H1 (cell line): Measurements from ENCODE around the gene CDH20. TPM values are rescaled to one million over a fixed set of nuclear protein-coding genes. Genes with fewer than 3 reads are reported as not detected.

Source experiments
- CTCF ChIA-PET: fragments of 300-600 bp; sonication (Branson Sonifier 250); formaldehyde crosslinking; loops from one replicate; lab custom pipeline; 2021; ENCODE audit not compliant: partially characterized antibody; lab: Charles Lee
- POLR2A ChIA-PET: fragments of 300-600 bp; sonication (Branson Sonifier 250); formaldehyde crosslinking; loops from one replicate; lab custom pipeline; 2021; ENCODE audit warnings: inconsistent platforms; ENCODE audit not compliant: partially characterized antibody; lab: Charles Lee
- DNase-seq, 2 experiments: peaks; one replicate each; pipeline versions ENCODE4 v3.0.0 to v3.0.0-alpha.2; 2010 to 2022; ENCODE audit warnings: low spot score in 2 of 2, low read depth in 1 of 2, mixed read lengths in 1 of 2
- FAIRE-seq: peaks from 2 replicates; lab custom pipeline; 2011; peaks lifted over from hg19 to GRCh38; lab: Jason Lieb, UNC
- H2AFZ ChIP-seq: 2 replicates; pipeline ENCODE4 v1.8.1; 2012; ENCODE audit warnings: low read length, inconsistent platforms
- H2AK5ac ChIP-seq: 2 replicates; pipeline ENCODE4 v1.6.1; 2013; ENCODE audit warnings: low read depth, low read length
- H2BK120ac ChIP-seq: replicated peaks from 2 replicates; pipeline ENCODE3; 2013; ENCODE audit warnings: low read depth, low read length, inconsistent platforms
- H2BK12ac ChIP-seq: 2 replicates; pipeline ENCODE4 v1.6.1; 2013; ENCODE audit warnings: low read depth, low read length
- H2BK15ac ChIP-seq: 2 replicates; pipeline ENCODE4 v1.6.1; 2013; ENCODE audit warnings: low read length
- H2BK20ac ChIP-seq: 2 replicates; pipeline ENCODE4 v1.6.1; 2013; ENCODE audit warnings: low read length
- H2BK5ac ChIP-seq: 2 replicates; pipeline ENCODE4 v1.6.1; 2013; ENCODE audit warnings: low read depth, low read length
- H3K14ac ChIP-seq: 2 replicates; pipeline ENCODE4 v1.6.1; 2013; ENCODE audit warnings: inconsistent platforms; ENCODE audit not compliant: insufficient read length
- H3K18ac ChIP-seq: 2 replicates; pipeline ENCODE4 v1.6.1; 2013; ENCODE audit warnings: low read length; ENCODE audit errors: extremely low read depth
- H3K23ac ChIP-seq: 2 replicates; pipeline ENCODE4 v1.6.1; 2013; ENCODE audit warnings: inconsistent platforms; ENCODE audit not compliant: insufficient read length
- H3K23me2 ChIP-seq: 2 replicates; pipeline ENCODE4 v1.6.1; 2013; ENCODE audit warnings: low read depth, low read length
- H3K27ac ChIP-seq: 2 replicates; pipeline ENCODE4 v1.6.1; 2011; ENCODE audit warnings: low read depth, low read length, inconsistent platforms
- H3K27me3 ChIP-seq, 4 experiments: replicated peaks in 1 of 4; 1 replicate in 1 of 4; 2 replicates in 3 of 4; pipeline versions ENCODE4 v1.6.1 to v1.8.1; 2011 to 2013; ENCODE audit warnings: low read length in 3 of 4, mild to moderate bottlenecking in 3 of 4, inconsistent platforms in 2 of 4, mixed read lengths in 2 of 4, moderate library complexity in 1 of 4; ENCODE audit not compliant: control insufficient read depth in 3 of 4, insufficient read depth in 3 of 4; ENCODE audit errors: extremely low read depth in 1 of 4
- H3K36me3 ChIP-seq, 4 experiments: 2 replicates each; pipeline versions ENCODE4 v1.6.1 to v1.8.1; 2011 to 2013; ENCODE audit warnings: mild to moderate bottlenecking in 4 of 4, low read length in 3 of 4, moderate library complexity in 2 of 4, control low read depth in 1 of 4, inconsistent platforms in 1 of 4; ENCODE audit not compliant: insufficient read depth in 4 of 4, control insufficient read depth in 2 of 4
- H3K4ac ChIP-seq: replicated peaks from 2 replicates; pipeline ENCODE3; 2013; ENCODE audit warnings: low read length, low read depth, mixed read lengths, inconsistent platforms; ENCODE audit not compliant: insufficient read length
- H3K4me1 ChIP-seq, 4 experiments: replicated peaks in 1 of 4; 1 replicate in 1 of 4; 2 replicates in 3 of 4; pipeline versions ENCODE4 v1.6.1 to v1.8.1; 2011 to 2013; ENCODE audit warnings: low read length in 3 of 4, inconsistent platforms in 2 of 4, mixed read lengths in 1 of 4; ENCODE audit not compliant: insufficient read depth in 4 of 4, control insufficient read depth in 3 of 4
- H3K4me2 ChIP-seq, 2 experiments: 2 replicates each; pipeline versions ENCODE4 v1.6.1 to v1.8.1; 2011 to 2013; ENCODE audit warnings: low read depth in 2 of 2, low read length in 2 of 2, control low read depth in 1 of 2, inconsistent platforms in 1 of 2, mild to moderate bottlenecking in 1 of 2; ENCODE audit not compliant: insufficient read depth in 1 of 2
- H3K4me3 ChIP-seq, 4 experiments: fragments of 200-600, 300-600 bp in 1 of 4; sonication (generic), shearing (Covaris generic), sonication (Bioruptor Twin) in 1 of 4; 2 replicates each; pipeline versions ENCODE4 v1.5.1 to v1.8.1; 2011 to 2016; ENCODE audit warnings: low read length in 4 of 4, low read depth in 3 of 4, control low read depth in 2 of 4, inconsistent platforms in 2 of 4, mild to moderate bottlenecking in 2 of 4, mixed read lengths in 1 of 4, moderate library complexity in 1 of 4; ENCODE audit not compliant: insufficient read depth in 2 of 4; ENCODE audit errors: extremely low read depth in 1 of 4
- H3K56ac ChIP-seq: replicated peaks from 2 replicates; pipeline ENCODE3; 2013; ENCODE audit warnings: low read depth, mild to moderate bottlenecking, mixed read lengths, low read length, inconsistent platforms; ENCODE audit not compliant: insufficient read length
- H3K79me1 ChIP-seq: 2 replicates; pipeline ENCODE4 v1.6.1; 2013; ENCODE audit warnings: low read depth, low read length, control low read depth
- H3K79me2 ChIP-seq, 2 experiments: 2 replicates each; pipeline versions ENCODE4 v1.6.1 to v1.8.1; 2012 to 2013; ENCODE audit warnings: low read length in 2 of 2, mild to moderate bottlenecking in 2 of 2, inconsistent platforms in 1 of 2; ENCODE audit not compliant: insufficient read depth in 2 of 2, control insufficient read depth in 1 of 2
- H3K9ac ChIP-seq, 4 experiments: replicated peaks in 1 of 4; 1 replicate in 1 of 4; 2 replicates in 3 of 4; pipeline versions ENCODE4 v1.6.1 to v1.8.1; 2011 to 2013; ENCODE audit warnings: low read depth in 3 of 4, low read length in 3 of 4, control low read depth in 2 of 4, mild to moderate bottlenecking in 2 of 4, moderate library complexity in 2 of 4, inconsistent platforms in 1 of 4; ENCODE audit errors: extremely low read depth in 1 of 4
- H3K9me3 ChIP-seq, 2 experiments: 2 replicates each; pipeline versions ENCODE4 v1.6.1 to v1.8.1; 2012 to 2013; ENCODE audit warnings: mild to moderate bottlenecking in 2 of 2, moderate library complexity in 2 of 2, control low read depth in 1 of 2, inconsistent platforms in 1 of 2, low read depth in 1 of 2, low read length in 1 of 2, mixed read lengths in 1 of 2; ENCODE audit not compliant: insufficient read depth in 2 of 2
- H4K20me1 ChIP-seq, 2 experiments: replicated peaks in 1 of 2; 2 replicates each; pipeline versions ENCODE3 to v1.8.1; 2011 to 2013; ENCODE audit warnings: inconsistent platforms in 2 of 2, low read length in 2 of 2, mild to moderate bottlenecking in 1 of 2; ENCODE audit not compliant: insufficient read depth in 2 of 2, control insufficient read depth in 1 of 2
- H4K5ac ChIP-seq: 2 replicates; pipeline ENCODE4 v1.6.1; 2013; ENCODE audit warnings: low read length, low read depth, mixed read lengths, inconsistent platforms; ENCODE audit not compliant: insufficient read length
- H4K8ac ChIP-seq: 2 replicates; pipeline ENCODE4 v1.8.0; 2013; ENCODE audit warnings: mild to moderate bottlenecking, moderate library complexity, low read length, inconsistent platforms; ENCODE audit not compliant: insufficient read depth; ENCODE audit errors: extremely low read depth
- H4K91ac ChIP-seq: replicated peaks from 2 replicates; pipeline ENCODE3; 2013; ENCODE audit warnings: low read length, mixed read lengths, inconsistent platforms; ENCODE audit not compliant: insufficient read length
- CHD2 ChIP-seq: IDR thresholded peaks from 2 replicates; pipeline ENCODE4 v1.6.1; 2012; ENCODE audit warnings: low read length, improper control_type of control experiment
- CTBP2 ChIP-seq: IDR thresholded peaks from 2 replicates; pipeline ENCODE4 v1.7.0; 2011; ENCODE audit warnings: borderline replicate concordance, mild to moderate bottlenecking, moderate library complexity, mixed read lengths, low read length; ENCODE audit not compliant: insufficient read depth, insufficient read length
- KDM5A ChIP-seq: fragments of 200-600 bp; IDR thresholded peaks from 2 replicates; pipeline ENCODE4 v1.7.1; 2012; ENCODE audit warnings: mild to moderate bottlenecking, low read length, inconsistent platforms, mixed read lengths
- RAD21 ChIP-seq, 2 experiments: IDR thresholded peaks in 1 of 2; conservative IDR thresholded peaks in 1 of 2; 2 replicates each; pipeline ENCODE4 v1.6.1; 2011; ENCODE audit warnings: low read depth in 2 of 2, low read length in 2 of 2, improper control_type of control experiment in 1 of 2, inconsistent platforms in 1 of 2, mild to moderate bottlenecking in 1 of 2, moderate library complexity in 1 of 2
- SRF ChIP-seq: IDR thresholded peaks from 2 replicates; pipeline ENCODE4 v1.6.1; 2011; ENCODE audit warnings: mild to moderate bottlenecking, low read depth, low read length, moderate library complexity
- WGBS, 2 experiments: shearing (Covaris generic) in 1 of 2; methylation state at CpG; one replicate each; pipeline versions ENCODE4 v1.1.6 to v1.1.7; 2013 to 2015; ENCODE audit warnings: low lambda C conversion rate in 2 of 2, mixed read lengths in 2 of 2, inconsistent platforms in 1 of 2, low coverage in 1 of 2, missing lambda C conversion rate in 1 of 2; ENCODE audit not compliant: insufficient replicate concordance in 2 of 2, insufficient coverage in 1 of 2, insufficient read length in 1 of 2; ENCODE audit errors: extremely low coverage in 1 of 2, missing lambda C conversion rate in 1 of 2; 5-methylcytosine and 5-hydroxymethylcytosine counted together
- polyA plus RNA-seq, 7 experiments: library from polyadenylated mRNA; depleted of rRNA in 3 of 7; stranded (reverse) in 5 of 7; unstranded in 2 of 7; fragments of >200 nt in 5 of 7; fragments of 200-250 nt in 2 of 7; gene quantifications; 1 replicate in 5 of 7; 2 replicates in 1 of 7; 4 replicates in 1 of 7; pipeline versions ENCODE4 v1.2.1 to v1.2.3, GENCODE V29; 2011 to 2013; ENCODE audit warnings: missing spikeins in 2 of 7, mixed read lengths in 2 of 7
- total RNA-seq: library from RNA; stranded (reverse); fragmentation: NEBNext Ultra II Directional; extraction: Animal tissue kit (Norgen Biotek cat#: 25700); gene quantifications from 2 replicates; pipeline ENCODE4 v1.2.1, GENCODE V29; 2021

CDH20 gene
- total and polyA plus RNA-seq, 2 of the 8 experiments (the other 6 are each of a cell fraction or from before 2014, with no cell fraction given): 0.07 to 0.12 TPM

DNA sequence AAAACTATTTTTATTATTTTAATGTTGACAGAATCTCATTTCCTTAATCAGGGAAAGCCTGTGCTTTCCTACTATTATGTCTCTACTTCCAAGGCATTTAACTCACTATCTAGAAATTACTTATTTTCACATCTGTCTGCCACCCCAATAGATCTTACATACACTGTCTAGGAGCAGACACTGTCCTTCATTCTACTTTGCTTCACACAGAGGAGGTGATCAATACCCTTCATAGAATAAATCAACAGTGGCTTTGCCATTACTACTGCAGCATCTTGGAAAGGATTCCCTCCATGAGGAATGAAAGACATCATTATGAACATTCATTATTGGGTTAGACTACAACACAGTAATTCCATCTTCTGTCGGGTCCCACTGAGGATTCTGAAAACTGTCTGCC is 31.7 kb downstream of the CDH20 start:
- H4K91ac ChIP-seq: no peak overlapping the region
- FAIRE-seq: no peak
- TF ChIP-seq RAD21 (IDR thresholded peaks at IDR 0.05 in 1 of 2, conservative IDR thresholded peaks at IDR 0.05 in 1 of 2; ENCODE audit: low read depth in 2 of 2, low read length in 2 of 2) (no peak), CTBP2 (no peak), SRF (no peak), KDM5A (no peak), CHD2 (no peak)

More for the DNA sequence above, 31.7 kb downstream of the CDH20 start:
- no peak overlapping the region for H3K23ac ChIP-seq
- POLR2A ChIA-PET: no interaction called here
- 95% methylated on average over 1 of the region's 1 CpG; no CpG with 5 or more reads in 1 of the 2 experiments for WGBS, 2 experiments
- peaks cover 0 to 3% (median 0%) of the 10 kb centered on the region in 4 experiments; a peak in 1 of 7 replicates for H3K4me1 ChIP-seq
- H3K4me3 ChIP-seq: no peak overlapping the region
- H2BK120ac ChIP-seq: no peak overlapping the region
- H4K8ac ChIP-seq: no peak overlapping the region
- no peak overlapping the region for H4K5ac ChIP-seq
- H2BK20ac ChIP-seq: no peak overlapping the region
- H2AFZ ChIP-seq: no peak overlapping the region
- no peak overlapping the region for H3K27ac ChIP-seq
- no peak overlapping the region for H2BK15ac ChIP-seq
- H3K4ac ChIP-seq: no peak overlapping the region
- no peak overlapping the region for H3K14ac ChIP-seq
- H4K20me1 ChIP-seq: no peaks in the 10 kb centered on the region
- H3K4me2 ChIP-seq: no peak overlapping the region
- H3K79me2 ChIP-seq: no peaks in the 10 kb centered on the region
- DNase-seq: no peak
- CTCF ChIA-PET: interaction anchor here (0.7 to 0.9 kb wide), 2 partner anchors 14 to 43 kb away, joined by 3 to 4 read pairs; no protein-coding TSS in a partner anchor
- no peaks in the 10 kb centered on the region for H3K23me2 ChIP-seq
- no peak overlapping the region for H3K9ac ChIP-seq
- H3K18ac ChIP-seq: no peak overlapping the region
- no peaks in the 10 kb centered on the region for H3K9me3 ChIP-seq
- no peaks in the 10 kb centered on the region for H3K27me3 ChIP-seq
- H3K36me3 ChIP-seq: no peaks in the 10 kb centered on the region
- H2BK12ac ChIP-seq: no peak overlapping the region
- no peak overlapping the region for H2BK5ac ChIP-seq
- H3K79me1 ChIP-seq: no peaks in the 10 kb centered on the region
- H2AK5ac ChIP-seq: no peak overlapping the region
- no peak overlapping the region for H3K56ac ChIP-seq
